Measurements from ENCODE around the gene MICAL2.
A peak's percentile ranks its signal among the peaks of the same experiment; 100 is the strongest.

MICAL2 gene

GRCh38 chr11:12281571-12282478 lies 171.4 kb downstream of the MICAL2 start:
- Histone ChIP-seq H3K9me3 (ENCODE audit: insufficient read depth, low read length) (no peaks in the 10 kb centered on the region), H3K4me2 (ENCODE audit: low read length) (peak overlapping the region; percentile 23), H3K4me1 (ENCODE audit: low read length) (no peaks in the 10 kb centered on the region), H3K27me3 (ENCODE audit: low read depth, low read length) (peaks cover 24% of the 10 kb centered on the region), H2AFZ (ENCODE audit: low read depth, low read length) (no peak overlapping the region), H4K20me1 (ENCODE audit: insufficient read depth, low read length) (no peaks in the 10 kb centered on the region), H3K79me2 (ENCODE audit: low read length) (no peaks in the 10 kb centered on the region), H3K36me3 (replicated peaks; ENCODE audit: low read depth, low read length) (no peaks in the 10 kb centered on the region), H3K9ac (ENCODE audit: low read length) (no peak overlapping the region), H3K27ac (ENCODE audit: low read length) (no peak overlapping the region), H3K4me3 (ENCODE audit: low read length) (no peak overlapping the region)
- TF ChIP-seq, protein P1, sequence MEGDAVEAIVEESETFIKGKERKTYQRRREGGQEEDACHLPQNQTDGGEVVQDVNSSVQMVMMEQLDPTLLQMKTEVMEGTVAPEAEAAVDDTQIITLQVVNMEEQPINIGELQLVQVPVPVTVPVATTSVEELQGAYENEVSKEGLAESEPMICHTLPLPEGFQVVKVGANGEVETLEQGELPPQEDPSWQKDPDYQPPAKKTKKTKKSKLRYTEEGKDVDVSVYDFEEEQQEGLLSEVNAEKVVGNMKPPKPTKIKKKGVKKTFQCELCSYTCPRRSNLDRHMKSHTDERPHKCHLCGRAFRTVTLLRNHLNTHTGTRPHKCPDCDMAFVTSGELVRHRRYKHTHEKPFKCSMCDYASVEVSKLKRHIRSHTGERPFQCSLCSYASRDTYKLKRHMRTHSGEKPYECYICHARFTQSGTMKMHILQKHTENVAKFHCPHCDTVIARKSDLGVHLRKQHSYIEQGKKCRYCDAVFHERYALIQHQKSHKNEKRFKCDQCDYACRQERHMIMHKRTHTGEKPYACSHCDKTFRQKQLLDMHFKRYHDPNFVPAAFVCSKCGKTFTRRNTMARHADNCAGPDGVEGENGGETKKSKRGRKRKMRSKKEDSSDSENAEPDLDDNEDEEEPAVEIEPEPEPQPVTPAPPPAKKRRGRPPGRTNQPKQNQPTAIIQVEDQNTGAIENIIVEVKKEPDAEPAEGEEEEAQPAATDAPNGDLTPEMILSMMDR (IDR thresholded peaks at IDR 0.05; ENCODE audit: low read depth, low read length) = peak; percentile 94
- TF ChIP-seq EZH2phosphoT487 (IDR thresholded peaks at IDR 0.05; ENCODE audit: low read depth) = no peak

- Histone ChIP-seq H3K4me3 (ENCODE audit: low read length) (no peak overlapping the region), H2AFZ (ENCODE audit: low read depth, low read length) (no peak overlapping the region), H3K9me3 (ENCODE audit: insufficient read depth, low read length) (no peaks in the 10 kb centered on the region), H3K79me2 (ENCODE audit: low read length) (no peaks in the 10 kb centered on the region), H3K27ac (ENCODE audit: low read length) (no peak overlapping the region), H3K4me1 (ENCODE audit: low read length) (peaks cover under 1% of the 10 kb centered on the region; the same call in 1 of the 2 replicates), H3K27me3 (ENCODE audit: low read depth, low read length) (peaks cover 24% of the 10 kb centered on the region), H3K36me3 (replicated peaks; ENCODE audit: low read depth, low read length) (no peaks in the 10 kb centered on the region), H3K9ac (ENCODE audit: low read length) (no peak overlapping the region), H4K20me1 (ENCODE audit: insufficient read depth, low read length) (no peaks in the 10 kb centered on the region), H3K4me2 (ENCODE audit: low read length) (no peak overlapping the region)
- TF ChIP-seq, protein P1 (IDR thresholded peaks at IDR 0.05; ENCODE audit: low read depth, low read length) = no peak
- TF ChIP-seq EZH2phosphoT487 (IDR thresholded peaks at IDR 0.05; ENCODE audit: low read depth) = no peak
Measured at GRCh38 chr11:12282676-12283075, 172.3 kb downstream of the MICAL2 start.

GRCh38 chr11:12284316-12285050 lies 174.1 kb downstream of the MICAL2 start:
- H3K79me2 ChIP-seq (ENCODE audit: low read length) = no peaks in the 10 kb centered on the region
- H3K4me2 ChIP-seq (ENCODE audit: low read length) = no peak overlapping the region
- TF ChIP-seq, protein P1 (IDR thresholded peaks at IDR 0.05; ENCODE audit: low read depth, low read length) = no peak
- TF ChIP-seq EZH2phosphoT487 (IDR thresholded peaks at IDR 0.05; ENCODE audit: low read depth) = no peak
- peaks cover 3% of the 10 kb centered on the region; the same call in 1 of the 2 replicates for H3K4me1 ChIP-seq (ENCODE audit: low read length)
- no peaks in the 10 kb centered on the region for H3K9me3 ChIP-seq (ENCODE audit: insufficient read depth, low read length)
- H4K20me1 ChIP-seq (ENCODE audit: insufficient read depth, low read length) = no peaks in the 10 kb centered on the region
- no peak overlapping the region for H3K4me3 ChIP-seq (ENCODE audit: low read length)
- no peaks in the 10 kb centered on the region for H3K36me3 ChIP-seq (replicated peaks; ENCODE audit: low read depth, low read length)
- H3K9ac ChIP-seq (ENCODE audit: low read length) = no peak overlapping the region
- no peak overlapping the region for H3K27ac ChIP-seq (ENCODE audit: low read length)
- peaks cover 24% of the 10 kb centered on the region for H3K27me3 ChIP-seq (ENCODE audit: low read depth, low read length)
- H2AFZ ChIP-seq (ENCODE audit: low read depth, low read length) = no peak overlapping the region

- H3K4me1 ChIP-seq (ENCODE audit: low read length) = peaks cover 5% of the 10 kb centered on the region
- H3K4me2 ChIP-seq (ENCODE audit: low read length) = no peak overlapping the region
- no peak overlapping the region for H3K27ac ChIP-seq (ENCODE audit: low read length)
- no peak overlapping the region for H3K4me3 ChIP-seq (ENCODE audit: low read length)
- no peaks in the 10 kb centered on the region for H3K79me2 ChIP-seq (ENCODE audit: low read length)
- H3K27me3 ChIP-seq (ENCODE audit: low read depth, low read length) = peaks cover 24% of the 10 kb centered on the region
- TF ChIP-seq, protein P1 (IDR thresholded peaks at IDR 0.05; ENCODE audit: low read depth, low read length) = no peak
- no peak for TF ChIP-seq EZH2phosphoT487 (IDR thresholded peaks at IDR 0.05; ENCODE audit: low read depth)
- H3K9me3 ChIP-seq (ENCODE audit: insufficient read depth, low read length) = no peaks in the 10 kb centered on the region
- no peak overlapping the region for H2AFZ ChIP-seq (ENCODE audit: low read depth, low read length)
- H3K9ac ChIP-seq (ENCODE audit: low read length) = no peak overlapping the region
- H4K20me1 ChIP-seq (ENCODE audit: insufficient read depth, low read length) = no peaks in the 10 kb centered on the region
- H3K36me3 ChIP-seq (replicated peaks; ENCODE audit: low read depth, low read length) = no peaks in the 10 kb centered on the region
Measured at GRCh38 chr11:12285106-12285505, 174.7 kb downstream of the MICAL2 start.
